Esophagus muscularis mucosa (tissue), 4 donors: Measurements from ENCODE around the gene TSPAN16. TPM values are rescaled to one million over a fixed set of nuclear protein-coding genes. Genes with fewer than 3 reads are reported as not detected.

Experiments
- DNase-seq: peaks from one replicate; pipeline ENCODE4 v3.0.0-alpha.2; 2017; ENCODE audit errors: extremely low spot score
- H3K27ac ChIP-seq, 4 donors: fragments of 200-600 bp; sonication (generic); replicated peaks in 1 of 4; 1 replicate in 3 of 4; 2 replicates in 1 of 4; pipeline ENCODE4 v1.5.1; 2016 to 2019; ENCODE audit warnings: mild to moderate bottlenecking in 1 of 4
- H3K27me3 ChIP-seq, 4 donors: fragments of 200-600 bp; sonication (generic); one replicate each; pipeline versions ENCODE4 v1.5.1 to v1.6.0; 2016 to 2019
- H3K36me3 ChIP-seq, 4 donors: fragments of 200-600 bp; sonication (generic); one replicate each; pipeline ENCODE4 v1.5.1; 2016 to 2019
- H3K4me1 ChIP-seq, 4 donors: fragments of 200-600 bp; sonication (generic); one replicate each; pipeline ENCODE4 v1.5.1; 2016 to 2019
- H3K4me3 ChIP-seq, 4 donors: fragments of 200-600 bp; sonication (generic); 1 replicate in 2 of 4; 2 replicates in 2 of 4; pipeline ENCODE4 v1.5.1; 2016 to 2019; ENCODE audit warnings: mild to moderate bottlenecking in 4 of 4, moderate library complexity in 1 of 4
- H3K9me3 ChIP-seq, 4 donors: fragments of 200-600 bp; sonication (generic); 1 replicate in 3 of 4; 2 replicates in 1 of 4; pipeline ENCODE4 v1.5.1; 2016 to 2019
- CTCF ChIP-seq, 3 experiments: fragments of 200-600 bp in 2 of 3; fragments of 450-650 bp in 1 of 3; sonication (generic) in 2 of 3; IDR thresholded peaks; one replicate each; pipeline ENCODE4 v1.5.1; 2017 to 2019; ENCODE audit warnings: antibody characterized with exemption in 3 of 3, mild to moderate bottlenecking in 2 of 3, moderate library complexity in 1 of 3
- EP300 ChIP-seq: sonication (generic); formaldehyde crosslinking; IDR thresholded peaks from one replicate; pipeline ENCODE4 v1.6.1; 2017; ENCODE audit warnings: antibody characterized with exemption
- POLR2A ChIP-seq: fragments of 450-650 bp; IDR thresholded peaks from one replicate; pipeline ENCODE4 v1.6.1; 2017; ENCODE audit warnings: antibody characterized with exemption, moderate library complexity, mild to moderate bottlenecking, low read depth
- POLR2AphosphoS5 ChIP-seq, 2 donors: sonication (generic); formaldehyde crosslinking; IDR thresholded peaks; one replicate each; pipeline ENCODE4 v1.6.1; 2017; ENCODE audit warnings: antibody characterized with exemption in 2 of 2
- WGBS: methylation state at CpG from one replicate; pipeline ENCODE4 v1.1.5; 2018; 5-methylcytosine and 5-hydroxymethylcytosine counted together
- intact Hi-C: fragments of 100-400 bp; cut with DNase I; formaldehyde crosslinking; loops from one replicate; pipeline ENCODE4 v1.15.1; 2023
- total RNA-seq, 4 donors: library from RNA; depleted of rRNA; stranded (reverse); fragments of >200 nt; gene quantifications; one replicate each; pipeline versions ENCODE4 v1.1.0 to v1.2.1, GENCODE V29; 2016

TSPAN16 gene
- total RNA-seq, 4 donors from 2014 or later: not detected

GRCh38 chr19:11273296-11273695, 22.7 kb upstream of the TSPAN16 start:
- no peak for DNase-seq
- Histone ChIP-seq H3K36me3 (no peaks in the 10 kb centered on the region), H3K4me3 (no peak overlapping the region), H3K27me3 (no peaks in the 10 kb centered on the region), H3K9me3 (no peaks in the 10 kb centered on the region), H3K27ac (no peak overlapping the region), H3K4me1 (peaks cover 17 to 26% (median 25%) of the 10 kb centered on the region in 4 donors)
- no peak for TF ChIP-seq POLR2A
- no peak for TF ChIP-seq CTCF (IDR thresholded peaks at IDR 0.05)
- TF ChIP-seq EP300: no peak
- no peak for TF ChIP-seq POLR2AphosphoS5 (IDR thresholded peaks at IDR 0.05)
- 94% methylated on average over 2 of the region's 2 CpGs for whole genome bisulfite sequencing
- intact Hi-C loops: no loop called here

GRCh38 chr19:11273989-11274388, 22.0 kb upstream of the TSPAN16 start:
- intact Hi-C loops: no loop called here
- no peak for TF ChIP-seq CTCF (IDR thresholded peaks at IDR 0.05)
- no peak for TF ChIP-seq EP300
- no peak for TF ChIP-seq POLR2A
- TF ChIP-seq POLR2AphosphoS5 (IDR thresholded peaks at IDR 0.05): no peak
- no peaks in the 10 kb centered on the region for H3K36me3 ChIP-seq
- no peak for DNase-seq
- H3K27ac ChIP-seq: no peak overlapping the region
- peaks cover 11 to 19% (median 18%) of the 10 kb centered on the region in 4 donors for H3K4me1 ChIP-seq
- no peaks in the 10 kb centered on the region for H3K9me3 ChIP-seq
- WGBS: 84% methylated on average over 5 of the region's 5 CpGs
- H3K27me3 ChIP-seq: no peaks in the 10 kb centered on the region
- H3K4me3 ChIP-seq: no peak overlapping the region

- no peak for TF ChIP-seq EP300
- no peak for TF ChIP-seq POLR2AphosphoS5 (IDR thresholded peaks at IDR 0.05)
- no peak for TF ChIP-seq POLR2A
- TF ChIP-seq CTCF (IDR thresholded peaks at IDR 0.05): no peak
- H3K4me1 ChIP-seq: peaks cover 6 to 13% (median 12%) of the 10 kb centered on the region in 4 donors
- 69% methylated on average over 4 of the region's 4 CpGs for WGBS
- no peaks in the 10 kb centered on the region for H3K36me3 ChIP-seq
- intact Hi-C loops: no loop called here
- DNase-seq: no peak
- H3K9me3 ChIP-seq: no peaks in the 10 kb centered on the region
- H3K27me3 ChIP-seq: no peaks in the 10 kb centered on the region
- no peak overlapping the region for H3K4me3 ChIP-seq
- H3K27ac ChIP-seq: no peak overlapping the region
Observed at GRCh38 chr19:11274533-11275086, 21.4 kb upstream of the TSPAN16 start.

GRCh38 chr19:11278670-11279069, 17.3 kb upstream of the TSPAN16 start:
- Histone ChIP-seq H3K36me3 (no peaks in the 10 kb centered on the region), H3K4me3 (no peak overlapping the region), H3K9me3 (no peaks in the 10 kb centered on the region), H3K27me3 (no peaks in the 10 kb centered on the region), H3K27ac (no peak overlapping the region), H3K4me1 (peaks cover 0 to 9% (median 7%) of the 10 kb centered on the region in 4 donors)
- no peak for DNase-seq
- intact Hi-C loops: no loop called here
- 47% methylated on average over 6 of the region's 6 CpGs for WGBS
- TF ChIP-seq EP300 (no peak), POLR2A (no peak), POLR2AphosphoS5 (IDR thresholded peaks at IDR 0.05) (no peak), CTCF (IDR thresholded peaks at IDR 0.05) (no peak)

- H3K9me3 ChIP-seq: no peaks in the 10 kb centered on the region
- no peak overlapping the region for H3K4me3 ChIP-seq
- WGBS: 74% methylated on average over 5 of the region's 5 CpGs
- no peak for TF ChIP-seq POLR2A
- TF ChIP-seq POLR2AphosphoS5 (IDR thresholded peaks at IDR 0.05): no peak
- no peak for TF ChIP-seq EP300
- TF ChIP-seq CTCF (IDR thresholded peaks at IDR 0.05): no peak
- H3K27me3 ChIP-seq: no peaks in the 10 kb centered on the region
- no peak for DNase-seq
- H3K4me1 ChIP-seq: peaks cover 0 to 7% (median 6%) of the 10 kb centered on the region in 4 donors
- H3K27ac ChIP-seq: no peak overlapping the region
- intact Hi-C loops: no loop called here
- H3K36me3 ChIP-seq: no peaks in the 10 kb centered on the region
Observed at GRCh38 chr19:11279505-11280236, 16.3 kb upstream of the TSPAN16 start.
